HEK293 (cell line): ENCODE measurements around the gene AP5Z1.

Experiments
- CTCF ChIA-PET: fragments of 350-600 bp; formaldehyde crosslinking; extraction: SDS; loops from one replicate; lab custom pipeline; 2021; ENCODE audit warnings: antibody characterized with exemption; lab: Yijun Ruan, JAX
- POLR2A ChIA-PET: fragments of 300-600 bp; formaldehyde crosslinking; extraction: SDS; loops from one replicate; lab custom pipeline; 2020; ENCODE audit warnings: antibody characterized with exemption, inconsistent platforms; lab: Yijun Ruan, JAX
- H3K27ac ChIP-seq: fragments of 200-500 bp; sonication (Bioruptor generic); 2 replicates; pipeline ENCODE4 v1.5.1; 2014; ENCODE audit warnings: low read depth, low read length, control low read depth, inconsistent platforms; ENCODE audit errors: extremely low read depth
- H3K36me3 ChIP-seq, 2 experiments: fragments of 200-500 bp in 1 of 2; sonication (Bioruptor generic) in 1 of 2; 1 replicate in 1 of 2; 2 replicates in 1 of 2; pipeline ENCODE4 v1.5.1; 2014 to 2017; ENCODE audit warnings: inconsistent platforms in 2 of 2, low read length in 2 of 2; ENCODE audit not compliant: control insufficient read depth in 2 of 2, insufficient read depth in 1 of 2
- H3K4me1 ChIP-seq: fragments of 200-500 bp; sonication (Bioruptor generic); 2 replicates; pipeline ENCODE4 v1.5.1; 2014; ENCODE audit warnings: mild to moderate bottlenecking, low read length, inconsistent platforms; ENCODE audit not compliant: control insufficient read depth, insufficient read depth
- H3K4me3 ChIP-seq: 2 replicates; pipeline ENCODE4 v1.5.1; 2011; ENCODE audit warnings: low read depth, mild to moderate bottlenecking, control low read depth, low read length, moderate library complexity
- H3K9me3 ChIP-seq: fragments of 200-500 bp; sonication (Bioruptor generic); 2 replicates; pipeline ENCODE4 v1.5.1; 2014; ENCODE audit warnings: low read depth, low read length, inconsistent platforms; ENCODE audit not compliant: control insufficient read depth, insufficient read depth
- HOXA7 ChIP-seq: sonication (generic); formaldehyde crosslinking; IDR thresholded peaks from 2 replicates; pipeline ENCODE4 v1.8.1; 2022; ENCODE audit warnings: missing genetic modification reagents, borderline replicate concordance
- KLF7 ChIP-seq: fragments of 450-650 bp; formaldehyde crosslinking; IDR thresholded peaks from 2 replicates; pipeline ENCODE4 v1.5.1; 2016; ENCODE audit warnings: missing biosample characterization, missing genetic modification characterization, borderline replicate concordance
- OVOL3 ChIP-seq: fragments of 450-650 bp; formaldehyde crosslinking; IDR thresholded peaks from 2 replicates; pipeline ENCODE4 v1.5.1; 2016; ENCODE audit warnings: missing biosample characterization, missing genetic modification characterization
- RBAK ChIP-seq: fragments of 450-650 bp; formaldehyde crosslinking; IDR thresholded peaks from 2 replicates; pipeline ENCODE4 v1.5.1; 2016; ENCODE audit warnings: missing biosample characterization, missing genetic modification characterization
- ZBTB17 ChIP-seq: fragments of 450-650 bp; formaldehyde crosslinking; IDR thresholded peaks from 2 replicates; pipeline ENCODE4 v1.5.1; 2016; ENCODE audit warnings: missing biosample characterization, missing genetic modification characterization
- ZFP41 ChIP-seq: fragments of 450-650 bp; formaldehyde crosslinking; IDR thresholded peaks from 2 replicates; pipeline ENCODE4 v1.5.1; 2016; ENCODE audit warnings: missing biosample characterization, missing genetic modification characterization, borderline replicate concordance
- ZNF174 ChIP-seq: fragments of 450-650 bp; formaldehyde crosslinking; IDR thresholded peaks from 2 replicates; pipeline ENCODE4 v1.5.0; 2017; ENCODE audit warnings: missing biosample characterization, mild to moderate bottlenecking, missing genetic modification characterization
- ZNF184 ChIP-seq: fragments of 450-650 bp; IDR thresholded peaks from 2 replicates; pipeline ENCODE4 v1.5.1; 2018; ENCODE audit warnings: missing biosample characterization, mild to moderate bottlenecking, missing genetic modification characterization
- ZNF19 ChIP-seq: fragments of 450-650 bp; formaldehyde crosslinking; IDR thresholded peaks from 2 replicates; pipeline ENCODE4; 2016; ENCODE audit warnings: missing biosample characterization, missing genetic modification characterization, low read depth
- ZNF24 ChIP-seq: fragments of 450-650 bp; formaldehyde crosslinking; IDR thresholded peaks from 2 replicates; pipeline ENCODE4 v1.5.1; 2016; ENCODE audit warnings: missing biosample characterization, missing genetic modification characterization
- ZNF311 ChIP-seq: fragments of 450-650 bp; formaldehyde crosslinking; IDR thresholded peaks from 2 replicates; pipeline ENCODE4 v1.5.1; 2017; ENCODE audit warnings: missing biosample characterization, missing genetic modification characterization, borderline replicate concordance
- ZNF623 ChIP-seq: fragments of 450-650 bp; formaldehyde crosslinking; IDR thresholded peaks from 2 replicates; pipeline ENCODE4 v1.5.1; 2016; ENCODE audit warnings: missing biosample characterization, missing genetic modification characterization
- ZNF624 ChIP-seq: fragments of 450-650 bp; formaldehyde crosslinking; IDR thresholded peaks from 2 replicates; pipeline ENCODE4 v1.5.1; 2017; ENCODE audit warnings: missing biosample characterization, missing genetic modification characterization
- ZNF629 ChIP-seq: fragments of 450-650 bp; formaldehyde crosslinking; IDR thresholded peaks from 2 replicates; pipeline ENCODE4 v1.5.1; 2017; ENCODE audit warnings: missing biosample characterization, missing genetic modification characterization
- TF ChIP-seq, protein P1 (sequence below): fragments of 450-650 bp; IDR thresholded peaks from 2 replicates; pipeline ENCODE4 v1.5.1; 2018; ENCODE audit warnings: missing biosample characterization, mild to moderate bottlenecking, missing genetic modification characterization
- TF ChIP-seq, protein P2 (sequence below): fragments of 450-650 bp; formaldehyde crosslinking; IDR thresholded peaks from 2 replicates; pipeline ENCODE4 v1.5.1; 2017; ENCODE audit warnings: missing biosample characterization, missing genetic modification characterization
- TF ChIP-seq, protein P3 (sequence below): fragments of 450-650 bp; formaldehyde crosslinking; IDR thresholded peaks from 2 replicates; pipeline ENCODE4 v1.5.1; 2016; ENCODE audit warnings: missing biosample characterization, missing genetic modification characterization, borderline replicate concordance
- TF ChIP-seq, protein P4 (sequence below): fragments of 450-650 bp; formaldehyde crosslinking; IDR thresholded peaks from 2 replicates; pipeline ENCODE4 v1.5.1; 2016; ENCODE audit warnings: missing biosample characterization, missing genetic modification characterization

The AP5Z1 gene

DNA sequence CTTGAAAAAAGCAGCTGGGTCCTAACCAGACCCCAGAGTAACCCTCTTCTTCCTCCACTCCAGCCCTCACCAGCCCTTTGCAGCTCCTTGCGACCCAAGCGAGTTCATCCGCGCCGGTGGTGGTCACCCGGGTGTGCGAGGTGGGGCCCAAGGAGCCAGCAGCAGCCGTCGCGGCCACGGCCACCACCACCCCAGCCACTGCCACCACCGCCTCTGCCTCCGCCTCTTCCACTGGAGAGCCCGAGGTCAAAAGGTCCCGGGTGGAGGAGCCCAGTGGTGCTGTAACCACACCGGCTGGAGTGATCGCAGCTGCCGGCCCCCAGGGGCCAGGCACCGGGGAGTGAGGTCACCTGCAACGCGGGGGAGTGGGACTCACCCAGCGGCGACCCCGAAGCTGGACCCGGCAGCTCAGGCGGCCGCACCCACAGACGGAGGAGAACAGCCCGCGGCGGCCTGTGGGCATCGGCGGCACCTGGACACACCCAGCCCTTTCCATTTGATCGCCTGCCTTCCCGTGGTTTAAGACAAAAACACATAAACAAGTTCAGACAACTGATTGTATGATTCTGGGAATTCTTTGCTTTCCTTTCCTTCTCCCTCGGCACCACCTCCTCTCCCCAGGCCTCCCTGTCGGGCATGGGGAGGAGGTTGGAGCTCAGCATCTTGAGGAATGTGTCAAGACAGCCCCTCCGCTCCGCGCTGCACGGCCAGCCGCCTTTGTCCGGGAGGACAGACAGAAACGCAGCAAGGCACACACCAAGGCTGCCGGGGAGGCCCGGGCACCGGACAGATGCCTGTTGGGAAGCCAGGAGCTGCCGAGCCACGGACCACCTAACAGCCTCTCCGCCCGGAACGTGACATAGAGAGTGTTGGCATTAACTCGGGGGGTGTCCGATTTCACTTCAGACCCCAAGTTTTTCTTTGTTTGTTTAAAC lies 13.0 kb upstream of the AP5Z1 start (continued):
- TF ChIP-seq, protein P1, sequence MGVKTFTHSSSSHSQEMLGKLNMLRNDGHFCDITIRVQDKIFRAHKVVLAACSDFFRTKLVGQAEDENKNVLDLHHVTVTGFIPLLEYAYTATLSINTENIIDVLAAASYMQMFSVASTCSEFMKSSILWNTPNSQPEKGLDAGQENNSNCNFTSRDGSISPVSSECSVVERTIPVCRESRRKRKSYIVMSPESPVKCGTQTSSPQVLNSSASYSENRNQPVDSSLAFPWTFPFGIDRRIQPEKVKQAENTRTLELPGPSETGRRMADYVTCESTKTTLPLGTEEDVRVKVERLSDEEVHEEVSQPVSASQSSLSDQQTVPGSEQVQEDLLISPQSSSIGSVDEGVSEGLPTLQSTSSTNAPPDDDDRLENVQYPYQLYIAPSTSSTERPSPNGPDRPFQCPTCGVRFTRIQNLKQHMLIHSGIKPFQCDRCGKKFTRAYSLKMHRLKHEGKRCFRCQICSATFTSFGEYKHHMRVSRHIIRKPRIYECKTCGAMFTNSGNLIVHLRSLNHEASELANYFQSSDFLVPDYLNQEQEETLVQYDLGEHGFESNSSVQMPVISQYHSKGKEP (tag by site-specific recombination) = no peak
- no peak for TF ChIP-seq ZNF629 (tag by site-specific recombination)
- TF ChIP-seq ZFP41 (tag by site-specific recombination) = no peak
- TF ChIP-seq OVOL3 = no peak
- TF ChIP-seq RBAK (tag by site-specific recombination) = no peak
- no peak for TF ChIP-seq KLF7 (tag by site-specific recombination)
- no peak for TF ChIP-seq ZBTB17 (tag by site-specific recombination)

DNA sequence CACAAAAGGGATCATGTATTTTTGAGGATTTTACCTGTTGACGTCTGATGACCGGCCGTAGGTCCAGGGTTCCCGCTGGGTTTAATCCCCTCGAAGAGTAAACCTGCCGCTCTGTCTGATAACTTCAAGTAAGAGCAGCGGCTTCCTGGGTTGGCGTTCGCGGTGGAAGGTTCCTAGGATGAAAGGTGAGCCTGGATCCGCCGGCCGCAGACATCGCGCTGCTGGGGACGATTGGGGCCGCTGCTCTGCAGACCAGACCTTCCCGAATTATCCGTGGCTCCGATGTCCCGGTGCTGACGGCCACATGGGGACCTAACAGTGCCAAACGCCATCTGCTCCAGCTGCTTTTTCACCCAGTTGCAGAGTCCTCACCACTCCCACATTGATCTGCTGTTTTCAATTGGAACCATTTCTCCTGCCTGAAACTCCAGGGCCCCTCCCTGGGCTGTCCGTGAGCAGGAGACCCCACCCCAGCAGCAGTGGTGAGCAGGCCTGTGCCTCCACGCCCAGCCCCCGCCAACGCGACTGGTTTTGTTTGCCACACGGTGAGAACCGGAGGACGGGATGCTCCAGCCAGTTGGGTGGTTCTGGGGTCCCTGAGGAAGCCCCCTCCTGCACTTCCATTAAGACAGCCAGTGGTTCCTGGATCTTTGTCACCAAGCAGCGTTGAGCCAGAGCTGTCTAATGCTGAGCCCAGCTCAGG lies 12.2 kb upstream of the AP5Z1 start:
- H3K9me3 ChIP-seq = no peaks in the 10 kb centered on the region
- ChIA-PET CTCF (no interaction called here), POLR2A (no interaction called here)
- no peak overlapping the region for H3K4me3 ChIP-seq
- H3K27ac ChIP-seq = no peak overlapping the region
- no peaks in the 10 kb centered on the region for H3K4me1 ChIP-seq
- TF ChIP-seq, protein P2, sequence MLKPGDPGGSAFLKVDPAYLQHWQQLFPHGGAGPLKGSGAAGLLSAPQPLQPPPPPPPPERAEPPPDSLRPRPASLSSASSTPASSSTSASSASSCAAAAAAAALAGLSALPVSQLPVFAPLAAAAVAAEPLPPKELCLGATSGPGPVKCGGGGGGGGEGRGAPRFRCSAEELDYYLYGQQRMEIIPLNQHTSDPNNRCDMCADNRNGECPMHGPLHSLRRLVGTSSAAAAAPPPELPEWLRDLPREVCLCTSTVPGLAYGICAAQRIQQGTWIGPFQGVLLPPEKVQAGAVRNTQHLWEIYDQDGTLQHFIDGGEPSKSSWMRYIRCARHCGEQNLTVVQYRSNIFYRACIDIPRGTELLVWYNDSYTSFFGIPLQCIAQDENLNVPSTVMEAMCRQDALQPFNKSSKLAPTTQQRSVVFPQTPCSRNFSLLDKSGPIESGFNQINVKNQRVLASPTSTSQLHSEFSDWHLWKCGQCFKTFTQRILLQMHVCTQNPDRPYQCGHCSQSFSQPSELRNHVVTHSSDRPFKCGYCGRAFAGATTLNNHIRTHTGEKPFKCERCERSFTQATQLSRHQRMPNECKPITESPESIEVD (tag by site-specific recombination) = no peak
- TF ChIP-seq HOXA7 (CRISPR knock-in tag) (no peak), ZNF311 (tag by site-specific recombination) (no peak), ZNF184 (tag by site-specific recombination) (no peak), ZNF174 (no peak), ZBTB17 (tag by site-specific recombination) (no peak), ZNF624 (tag by site-specific recombination) (no peak), ZNF19 (tag by site-specific recombination) (no peak), ZNF623 (tag by site-specific recombination) (no peak), ZNF24 (tag by site-specific recombination) (no peak), ZNF629 (tag by site-specific recombination) (no peak)
- TF ChIP-seq, protein P3, sequence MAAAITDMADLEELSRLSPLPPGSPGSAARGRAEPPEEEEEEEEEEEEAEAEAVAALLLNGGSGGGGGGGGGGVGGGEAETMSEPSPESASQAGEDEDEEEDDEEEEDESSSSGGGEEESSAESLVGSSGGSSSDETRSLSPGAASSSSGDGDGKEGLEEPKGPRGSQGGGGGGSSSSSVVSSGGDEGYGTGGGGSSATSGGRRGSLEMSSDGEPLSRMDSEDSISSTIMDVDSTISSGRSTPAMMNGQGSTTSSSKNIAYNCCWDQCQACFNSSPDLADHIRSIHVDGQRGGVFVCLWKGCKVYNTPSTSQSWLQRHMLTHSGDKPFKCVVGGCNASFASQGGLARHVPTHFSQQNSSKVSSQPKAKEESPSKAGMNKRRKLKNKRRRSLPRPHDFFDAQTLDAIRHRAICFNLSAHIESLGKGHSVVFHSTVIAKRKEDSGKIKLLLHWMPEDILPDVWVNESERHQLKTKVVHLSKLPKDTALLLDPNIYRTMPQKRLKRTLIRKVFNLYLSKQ (tag by site-specific recombination) = no peak
- TF ChIP-seq, protein P4, sequence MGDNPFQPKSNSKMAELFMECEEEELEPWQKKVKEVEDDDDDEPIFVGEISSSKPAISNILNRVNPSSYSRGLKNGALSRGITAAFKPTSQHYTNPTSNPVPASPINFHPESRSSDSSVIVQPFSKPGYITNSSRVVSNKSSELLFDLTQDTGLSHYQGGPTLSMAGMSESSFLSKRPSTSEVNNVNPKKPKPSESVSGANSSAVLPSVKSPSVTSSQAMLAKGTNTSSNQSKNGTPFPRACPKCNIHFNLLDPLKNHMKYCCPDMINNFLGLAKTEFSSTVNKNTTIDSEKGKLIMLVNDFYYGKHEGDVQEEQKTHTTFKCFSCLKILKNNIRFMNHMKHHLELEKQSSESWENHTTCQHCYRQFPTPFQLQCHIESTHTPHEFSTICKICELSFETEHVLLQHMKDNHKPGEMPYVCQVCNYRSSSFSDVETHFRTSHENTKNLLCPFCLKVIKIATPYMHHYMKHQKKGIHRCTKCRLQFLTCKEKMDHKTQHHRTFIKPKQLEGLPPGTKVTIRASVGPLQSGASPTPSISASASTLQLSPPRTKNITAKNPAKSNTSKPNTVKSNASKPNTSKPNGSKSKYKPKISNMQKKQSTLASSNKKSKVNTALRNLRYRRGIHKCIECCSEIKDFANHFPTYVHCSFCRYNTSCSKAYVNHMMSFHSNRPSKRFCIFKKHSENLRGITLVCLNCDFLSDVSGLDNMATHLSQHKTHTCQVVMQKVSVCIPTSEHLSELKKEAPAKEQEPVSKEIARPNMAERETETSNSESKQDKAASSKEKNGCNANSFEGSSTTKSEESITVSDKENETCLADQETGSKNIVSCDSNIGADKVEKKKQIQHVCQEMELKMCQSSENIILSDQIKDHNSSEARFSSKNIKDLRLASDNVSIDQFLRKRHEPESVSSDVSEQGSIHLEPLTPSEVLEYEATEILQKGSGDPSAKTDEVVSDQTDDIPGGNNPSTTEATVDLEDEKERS (tag by site-specific recombination) = no peak
- H3K36me3 ChIP-seq = peaks cover 10 to 86% of the 10 kb centered on the region in 2 experiments; a peak in 2 of 3 replicates
